AG04450 (cell line): Measurements from ENCODE around the gene ZBTB7C. TPM values are rescaled to one million over a fixed set of nuclear protein-coding genes. Genes with fewer than 3 reads are reported as not detected.

Experiments
- CTCF ChIA-PET: fragments of 300-600, 350-600 bp; formaldehyde crosslinking; extraction: SDS; loops from one replicate; lab custom pipeline; 2022; ENCODE audit warnings: antibody characterized with exemption, inconsistent platforms; lab: Charles Lee
- POLR2A ChIA-PET: fragments of 350-600 bp; formaldehyde crosslinking; extraction: SDS; loops from one replicate; lab custom pipeline; 2021; ENCODE audit warnings: antibody characterized with exemption, inconsistent platforms; lab: Yijun Ruan, JAX
- DNase-seq: peaks from one replicate; pipeline ENCODE4 v3.0.0-alpha.2; 2011; ENCODE audit warnings: low read depth, low spot score
- H3K27ac ChIP-seq: one replicate; pipeline ENCODE4 v1.5.1; 2012; ENCODE audit warnings: low read depth, low read length, control low read depth
- H3K27me3 ChIP-seq: one replicate; pipeline ENCODE4 v1.6.0; 2012; ENCODE audit warnings: low read length; ENCODE audit not compliant: control insufficient read depth, insufficient read depth
- H3K4me3 ChIP-seq: 2 replicates; pipeline ENCODE4 v1.5.1; 2011; ENCODE audit warnings: mild to moderate bottlenecking, low read depth, low read length, control low read depth
- H3K9me3 ChIP-seq: 2 replicates; pipeline ENCODE4 v1.5.1; 2012; ENCODE audit warnings: low read length; ENCODE audit not compliant: control insufficient read depth, insufficient read depth
- polyA plus RNA-seq: library from polyadenylated mRNA; depleted of rRNA; stranded (reverse); fragments of >200 nt; gene quantifications from 2 replicates; pipeline ENCODE4 v1.2.3, GENCODE V29; 2011
- TF ChIP-seq, protein P1 (sequence below): IDR thresholded peaks from 2 replicates; pipeline ENCODE4 v1.5.1; 2011; ENCODE audit warnings: low read depth, low read length, control low read depth, inconsistent platforms

Gene ZBTB7C
- polyA plus RNA-seq, 1 experiment, result not detected

DNA sequence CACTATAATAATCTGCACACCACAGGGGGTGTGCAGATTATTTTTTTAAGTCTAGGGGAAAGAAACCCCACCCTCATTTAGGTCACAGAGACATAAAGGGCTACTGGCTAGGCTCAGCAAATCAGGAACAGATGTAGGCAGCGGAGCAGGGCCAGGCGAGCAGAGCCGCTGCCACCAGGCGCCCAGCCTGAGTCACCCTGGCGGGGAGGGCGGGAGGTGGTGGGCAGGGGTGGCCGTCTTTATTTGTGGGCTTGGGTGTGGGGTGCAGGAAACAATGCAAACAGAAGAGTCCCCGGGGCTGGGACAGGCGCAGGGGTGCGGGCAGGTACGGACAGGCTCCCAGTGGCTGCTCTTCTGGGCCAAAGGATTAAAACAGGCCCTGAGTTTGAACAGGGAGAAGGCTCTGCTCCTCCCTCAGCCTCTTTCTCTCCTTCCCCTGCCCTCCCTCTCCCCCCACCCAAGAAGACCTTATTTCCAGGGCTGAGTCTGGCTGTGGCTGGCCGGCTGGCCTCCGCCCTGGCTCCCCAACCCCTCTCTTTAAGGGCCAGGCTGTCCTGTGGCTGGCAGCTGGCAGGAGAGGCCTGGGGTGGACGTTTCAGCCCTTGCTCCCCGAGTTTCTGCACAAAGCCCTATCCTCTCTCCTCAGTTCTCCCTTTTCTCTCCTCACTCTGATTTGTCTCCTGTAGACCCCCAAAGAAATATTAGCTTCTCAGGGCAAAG lies 335.8 kb downstream of the ZBTB7C start:
- Histone ChIP-seq H3K9me3 (no peaks in the 10 kb centered on the region; the same call in 1 of the 2 replicates), H3K27me3 (peaks cover 11% of the 10 kb centered on the region), H3K4me3 (no peak overlapping the region), H3K27ac (no peak overlapping the region)
- ChIA-PET POLR2A (no interaction called here), CTCF (no interaction called here)
- TF ChIP-seq, protein P1, sequence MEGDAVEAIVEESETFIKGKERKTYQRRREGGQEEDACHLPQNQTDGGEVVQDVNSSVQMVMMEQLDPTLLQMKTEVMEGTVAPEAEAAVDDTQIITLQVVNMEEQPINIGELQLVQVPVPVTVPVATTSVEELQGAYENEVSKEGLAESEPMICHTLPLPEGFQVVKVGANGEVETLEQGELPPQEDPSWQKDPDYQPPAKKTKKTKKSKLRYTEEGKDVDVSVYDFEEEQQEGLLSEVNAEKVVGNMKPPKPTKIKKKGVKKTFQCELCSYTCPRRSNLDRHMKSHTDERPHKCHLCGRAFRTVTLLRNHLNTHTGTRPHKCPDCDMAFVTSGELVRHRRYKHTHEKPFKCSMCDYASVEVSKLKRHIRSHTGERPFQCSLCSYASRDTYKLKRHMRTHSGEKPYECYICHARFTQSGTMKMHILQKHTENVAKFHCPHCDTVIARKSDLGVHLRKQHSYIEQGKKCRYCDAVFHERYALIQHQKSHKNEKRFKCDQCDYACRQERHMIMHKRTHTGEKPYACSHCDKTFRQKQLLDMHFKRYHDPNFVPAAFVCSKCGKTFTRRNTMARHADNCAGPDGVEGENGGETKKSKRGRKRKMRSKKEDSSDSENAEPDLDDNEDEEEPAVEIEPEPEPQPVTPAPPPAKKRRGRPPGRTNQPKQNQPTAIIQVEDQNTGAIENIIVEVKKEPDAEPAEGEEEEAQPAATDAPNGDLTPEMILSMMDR, result no peak
- DNase-seq, result no peak

DNA sequence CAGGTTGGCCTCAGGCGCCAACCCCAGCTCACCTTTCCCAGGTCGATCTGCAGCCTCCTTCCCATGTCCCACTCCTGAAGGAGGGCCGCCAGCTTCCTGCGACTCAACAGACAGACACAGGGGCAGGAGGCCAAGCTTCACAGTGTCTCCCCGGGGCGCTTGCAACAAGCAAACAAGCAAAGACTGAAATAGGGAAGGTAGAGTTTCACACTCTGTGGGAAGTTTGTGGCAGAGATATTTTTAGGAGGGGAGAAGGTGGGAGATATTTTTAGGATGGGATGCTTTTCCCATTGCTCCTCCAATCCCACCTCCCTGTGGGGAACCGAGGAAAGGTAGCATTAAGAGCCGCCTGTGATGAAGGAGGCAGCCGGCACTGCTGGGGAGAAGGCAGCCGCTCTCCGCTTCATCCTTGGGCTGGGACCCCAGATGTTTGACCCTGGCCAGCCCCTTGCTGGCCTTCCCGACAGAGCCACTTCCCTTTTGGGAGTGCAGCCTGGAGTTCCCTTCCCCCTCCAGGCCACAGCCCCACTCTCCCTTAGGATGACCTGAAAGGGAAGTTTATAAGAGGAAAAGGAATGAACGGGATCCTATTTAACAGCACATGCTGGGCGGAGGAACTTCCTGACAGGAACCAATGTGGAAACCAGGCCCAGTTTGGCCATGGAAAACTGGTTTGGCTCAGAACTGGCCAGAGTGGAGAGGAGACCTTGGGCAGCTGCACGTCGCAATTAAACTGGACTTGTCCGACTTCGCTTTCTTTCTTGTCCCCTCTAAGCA lies 336.6 kb downstream of the ZBTB7C start:
- Histone ChIP-seq H3K9me3 (no peaks in the 10 kb centered on the region; the same call in 1 of the 2 replicates), H3K4me3 (no peak overlapping the region), H3K27me3 (peaks cover 11% of the 10 kb centered on the region), H3K27ac (no peak overlapping the region)
- ChIA-PET CTCF (no interaction called here), POLR2A (no interaction called here)
- DNase-seq, result no peak
- TF ChIP-seq, protein P1, result no peak

DNA sequence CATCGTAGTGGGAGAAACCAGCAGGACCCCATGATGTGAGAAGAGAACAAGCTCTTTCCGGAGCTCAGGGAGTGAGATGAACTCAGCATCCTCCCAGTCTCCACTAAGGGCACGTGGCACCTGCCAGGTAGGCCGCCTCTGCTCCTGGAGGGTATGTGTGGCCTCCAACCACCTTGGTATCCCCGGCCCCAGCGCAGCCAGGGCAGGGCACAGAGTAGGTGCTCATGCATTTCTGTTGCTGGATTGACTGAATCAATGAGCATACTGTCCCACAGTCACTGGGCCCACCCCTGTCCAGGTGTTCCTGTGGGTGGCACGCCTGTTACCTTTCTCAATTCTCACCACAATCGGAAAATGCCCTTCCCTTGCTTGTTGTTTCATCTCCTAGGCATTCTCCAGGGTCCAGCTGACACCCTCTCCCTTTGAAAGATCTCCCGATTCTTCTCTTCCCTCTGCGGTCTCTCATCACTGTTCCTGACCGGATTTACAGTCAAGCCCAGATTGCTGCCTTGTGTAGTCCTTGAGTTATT lies 340.2 kb downstream of the ZBTB7C start:
- no peak for DNase-seq
- peaks cover 11% of the 10 kb centered on the region for H3K27me3 ChIP-seq
- no peak overlapping the region for H3K4me3 ChIP-seq
- TF ChIP-seq, protein P1, result no peak
- POLR2A ChIA-PET, result no interaction called here
- no peaks in the 10 kb centered on the region; the same call in 1 of the 2 replicates for H3K9me3 ChIP-seq
- H3K27ac ChIP-seq, result no peak overlapping the region
- CTCF ChIA-PET, result no interaction called here

DNA sequence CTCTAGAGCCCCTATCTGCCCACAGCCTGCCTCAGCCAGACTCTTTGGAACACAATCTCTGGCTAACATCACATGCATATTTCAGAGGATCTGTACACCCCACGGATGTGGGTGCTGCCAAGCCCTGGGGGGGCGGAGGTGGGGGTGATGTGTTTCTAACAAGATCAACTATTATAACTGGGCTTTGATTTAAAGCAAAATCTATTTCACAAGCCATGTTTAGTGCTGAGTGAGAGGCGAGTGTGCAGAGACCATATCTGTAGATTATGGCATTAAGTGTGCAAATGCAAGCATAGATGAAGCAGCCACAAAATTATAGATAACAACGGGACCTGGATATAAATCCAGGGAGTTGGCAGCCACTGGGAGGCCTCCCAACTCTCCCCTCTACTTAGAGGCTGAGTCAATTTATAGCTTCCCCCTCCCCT lies 342.9 kb downstream of the ZBTB7C start:
- ChIA-PET CTCF (no interaction called here), POLR2A (no interaction called here)
- Histone ChIP-seq H3K27ac (no peak overlapping the region), H3K4me3 (no peak overlapping the region), H3K9me3 (no peaks in the 10 kb centered on the region; the same call in 1 of the 2 replicates), H3K27me3 (peaks cover 7% of the 10 kb centered on the region)
- TF ChIP-seq, protein P1, result no peak
- DNase-seq, result no peak

DNA sequence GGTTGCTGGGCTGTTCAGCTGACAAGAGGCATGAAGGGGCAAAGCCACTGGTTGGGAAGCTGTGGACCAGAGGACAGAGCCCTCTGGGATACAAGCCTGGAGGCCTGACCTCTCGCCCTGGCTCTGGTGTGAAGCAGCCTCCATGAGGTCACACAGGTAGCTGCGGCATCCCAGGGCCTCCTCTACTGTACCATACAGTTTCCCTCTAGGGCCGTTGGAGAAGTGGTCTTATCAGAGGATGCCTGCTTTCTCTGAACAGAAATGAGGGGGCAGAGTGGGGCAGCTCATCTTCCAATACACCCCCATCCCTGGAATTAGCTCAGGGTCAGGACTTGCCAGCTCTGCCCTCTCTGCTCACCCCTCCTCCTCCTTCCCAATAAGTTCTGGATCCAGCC lies 343.6 kb downstream of the ZBTB7C start:
- TF ChIP-seq, protein P1, result no peak
- ChIA-PET POLR2A (no interaction called here), CTCF (no interaction called here)
- H3K4me3 ChIP-seq, result no peak overlapping the region
- H3K9me3 ChIP-seq, result no peaks in the 10 kb centered on the region; the same call in 1 of the 2 replicates
- H3K27me3 ChIP-seq, result peaks cover 7% of the 10 kb centered on the region
- no peak overlapping the region for H3K27ac ChIP-seq
- no peak for DNase-seq
